GM18520 (cell line): ENCODE data around the gene PILRB.
A peak's percentile ranks its signal among the peaks of the same experiment; 100 is the strongest.
"Not testable (repeated sequence)": the region's sequence is repeated elsewhere in the genome, so short reads cannot be mapped to it uniquely, and the experiment has no call there.

Source experiments
- ATAC-seq: cut with Tn5 transposase; IDR thresholded peaks from one replicate; pipeline ENCODE4 v1.9.1; 2021; ENCODE audit not compliant: unreplicated experiment

PILRB gene

GRCh38 chr7:100373870-100374598 lies 16.1 kb downstream of the PILRB start:
- not testable (repeated sequence) for ATAC-seq

DNA sequence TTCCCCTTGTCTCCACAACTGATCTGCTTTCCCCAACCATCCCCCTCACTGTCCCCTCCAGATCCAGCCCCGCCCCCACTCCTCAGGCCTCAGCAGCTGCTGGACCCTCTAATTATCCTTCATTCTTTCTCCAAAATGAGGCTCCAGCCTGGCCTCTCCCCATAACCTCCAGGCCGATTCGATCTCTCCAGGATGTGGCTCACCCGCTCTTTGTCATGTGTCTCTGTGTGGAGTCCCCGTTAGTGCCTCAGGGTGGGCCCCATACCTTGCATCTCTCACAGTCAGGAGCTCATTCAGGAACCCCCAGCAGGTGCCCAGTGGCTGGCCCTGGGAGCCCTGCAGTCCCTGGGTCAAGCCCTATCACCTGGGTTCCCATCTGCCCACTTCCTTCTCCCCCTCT lies 16.7 kb downstream of the PILRB start:
- no peak for ATAC-seq

DNA sequence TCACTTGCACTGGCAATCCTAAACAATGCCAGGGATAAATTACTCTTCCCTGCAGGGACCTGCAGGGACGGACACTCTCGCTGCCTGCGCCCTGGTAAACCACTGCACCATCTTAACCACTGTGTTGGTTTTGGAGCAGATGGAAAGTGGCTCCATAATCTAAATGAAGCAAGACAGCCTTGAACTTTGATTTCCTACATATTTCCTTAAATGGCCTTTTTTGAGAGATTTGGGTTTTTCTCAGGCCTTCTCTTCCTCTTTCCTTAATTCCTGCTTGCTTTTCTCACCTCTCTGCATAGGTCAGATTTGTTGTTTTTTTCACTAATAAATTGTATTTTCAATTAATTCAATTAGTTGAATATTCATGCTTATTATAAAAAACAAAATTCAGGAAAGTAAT lies 18.1 kb downstream of the PILRB start:
- ATAC-seq, result no peak

DNA sequence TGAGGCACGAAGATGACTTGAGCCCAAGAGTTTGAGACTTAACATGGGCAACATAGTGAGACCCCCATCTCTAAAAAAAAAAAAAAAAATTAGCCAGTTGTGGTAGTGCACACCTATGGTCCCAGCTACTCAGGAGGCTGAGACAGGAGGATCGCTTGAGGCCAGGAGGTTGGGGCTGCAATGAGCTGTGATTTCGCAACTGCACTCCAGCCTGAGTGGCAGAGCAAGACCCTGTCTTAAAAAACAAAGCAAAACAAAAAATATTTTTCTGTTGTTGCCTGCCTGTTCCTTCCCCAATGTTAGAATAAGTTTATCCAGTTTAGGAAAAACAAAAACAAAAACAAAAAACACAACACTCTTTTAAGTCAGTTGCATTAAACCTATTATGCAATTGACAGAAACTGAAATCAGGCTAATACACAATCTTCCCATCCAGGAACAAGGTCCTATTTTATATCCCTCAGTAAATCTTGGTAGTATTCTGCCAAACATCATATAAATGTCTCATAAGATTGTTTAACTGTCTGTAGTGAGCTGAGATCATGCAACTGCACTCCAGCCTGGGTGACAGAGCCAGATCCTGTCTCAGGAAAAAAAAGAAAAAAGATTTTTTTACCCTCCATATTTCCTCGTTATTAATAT lies 20.3 kb downstream of the PILRB start:
- no peak for ATAC-seq

- no peak for ATAC-seq
Observed at GRCh38 chr7:100380196-100380595, 22.3 kb downstream of the PILRB start.

- not testable (repeated sequence) for ATAC-seq
Observed at GRCh38 chr7:100381531-100382233, 23.8 kb downstream of the PILRB start.

DNA sequence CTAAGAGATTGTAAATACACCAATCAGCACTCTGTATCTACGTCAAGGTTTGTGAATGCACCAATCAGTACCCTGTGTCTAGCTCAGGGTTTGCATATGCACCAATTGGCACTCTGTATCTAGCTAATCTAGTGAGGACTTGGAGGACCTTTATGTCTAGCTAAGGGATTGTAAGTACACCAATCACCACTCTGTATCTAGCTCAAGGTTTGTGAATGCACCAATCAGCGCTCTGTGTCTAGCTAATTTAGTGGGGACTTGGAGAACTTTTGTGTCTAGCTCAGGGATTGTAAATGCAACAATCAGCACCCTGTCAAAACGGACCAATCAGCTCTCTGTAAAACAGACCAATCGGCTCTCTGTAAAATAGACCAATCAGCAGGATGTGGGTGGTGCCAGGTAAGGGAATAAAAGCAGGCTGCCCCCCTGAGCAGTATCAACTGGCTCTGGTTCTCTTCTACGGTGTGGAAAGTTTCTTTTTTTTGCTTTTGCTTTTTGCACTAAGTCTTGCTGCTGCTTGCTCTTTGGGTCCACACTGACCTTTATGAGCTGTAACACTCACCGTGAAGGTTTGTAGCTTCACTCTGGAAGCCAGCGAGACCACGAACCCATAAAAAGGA lies 24.4 kb downstream of the PILRB start:
- not testable (repeated sequence) for ATAC-seq

- no peak for ATAC-seq
Observed at GRCh38 chr7:100384628-100385294, 26.8 kb downstream of the PILRB start.

- ATAC-seq, result no peak
Observed at GRCh38 chr7:100386940-100387339, 29.0 kb downstream of the PILRB start.

DNA sequence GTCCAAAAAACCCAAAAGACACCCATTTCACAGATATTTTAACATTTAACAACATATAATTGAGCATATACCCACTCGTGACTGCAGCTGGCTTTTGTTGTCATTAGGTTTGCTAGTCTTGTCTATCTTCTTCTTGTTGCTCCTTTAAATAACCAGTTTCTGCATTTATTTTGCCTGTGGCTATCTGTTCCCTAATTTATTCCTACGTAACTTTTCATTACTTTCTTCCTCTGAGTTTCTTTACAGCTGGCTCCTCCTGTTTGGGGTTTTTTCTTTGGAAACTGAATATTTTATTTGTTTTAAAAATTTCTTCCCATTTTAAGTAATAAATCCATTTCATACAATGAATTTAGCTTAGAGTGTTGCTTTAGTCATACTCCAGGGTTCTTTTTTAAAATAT lies 29.8 kb downstream of the PILRB start:
- no peak for ATAC-seq

- no peak for ATAC-seq
Observed at GRCh38 chr7:100389437-100390088, 31.6 kb downstream of the PILRB start.

DNA sequence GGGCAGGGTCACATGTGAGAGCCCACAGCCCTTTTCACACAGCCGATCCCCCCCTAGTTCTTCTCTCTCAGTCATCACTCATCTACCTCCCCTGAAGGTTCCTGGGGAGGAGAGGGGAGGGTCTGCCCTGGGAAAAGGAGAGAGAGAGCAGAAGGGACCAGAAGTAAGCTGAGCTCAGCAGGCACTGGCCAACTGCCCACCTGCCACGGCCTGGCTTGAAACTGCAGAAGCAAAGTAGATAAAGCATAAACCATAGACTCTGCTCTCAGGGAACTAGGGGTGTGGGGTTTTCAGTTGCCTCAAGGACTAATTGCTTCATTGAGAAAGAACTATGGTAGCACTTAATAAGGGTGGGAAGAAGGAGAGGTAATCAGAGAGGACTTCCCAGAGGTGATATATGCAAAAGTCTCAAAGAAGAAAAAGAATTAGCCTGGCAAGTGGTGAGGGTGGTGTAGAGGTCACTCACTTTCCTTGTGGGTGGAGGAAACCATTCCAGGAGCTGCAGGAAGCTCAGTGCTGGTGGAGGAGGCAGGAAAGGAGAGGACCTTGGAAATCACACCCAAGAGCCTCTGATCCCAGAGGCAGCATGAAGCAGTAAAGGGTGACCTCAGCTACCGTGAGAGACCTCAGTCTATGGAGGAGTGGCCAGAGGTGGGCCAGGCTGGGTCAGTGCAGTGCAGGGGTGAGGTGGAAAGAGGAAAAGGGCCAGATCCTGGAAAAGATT lies 32.5 kb downstream of the PILRB start:
- no peak for ATAC-seq

DNA sequence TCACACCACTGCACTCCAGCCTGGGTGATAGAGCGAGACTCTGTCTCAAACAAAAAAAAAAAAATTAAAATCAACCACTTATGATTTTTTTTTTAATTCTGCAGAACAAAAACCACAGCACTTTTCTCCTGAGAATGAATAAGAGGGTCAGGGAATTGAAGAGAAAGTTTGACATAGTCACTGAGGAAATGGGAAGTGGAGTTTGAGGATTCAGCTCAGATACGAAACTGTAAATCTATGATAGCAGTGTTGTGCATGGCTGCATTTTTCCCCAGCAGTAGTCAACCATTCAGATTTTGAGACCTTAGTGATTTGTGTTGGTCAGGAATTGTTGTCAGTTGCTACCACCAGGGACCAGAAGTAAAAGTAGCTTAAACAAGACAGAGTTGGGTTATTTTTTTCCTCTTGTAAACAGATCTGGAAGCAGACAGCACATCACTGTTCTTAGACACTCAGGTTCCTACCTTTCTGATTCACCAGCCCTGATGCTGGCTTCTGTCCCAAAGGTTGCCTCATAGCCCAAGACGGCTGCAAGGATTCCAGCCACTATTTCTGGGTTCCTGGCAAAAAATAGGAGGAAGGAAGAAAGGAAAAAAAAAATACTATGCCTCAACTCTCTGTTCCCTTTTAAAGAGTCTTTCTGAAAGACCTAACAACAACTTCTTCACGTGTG lies 35.5 kb downstream of the PILRB start:
- ATAC-seq, result no peak

DNA sequence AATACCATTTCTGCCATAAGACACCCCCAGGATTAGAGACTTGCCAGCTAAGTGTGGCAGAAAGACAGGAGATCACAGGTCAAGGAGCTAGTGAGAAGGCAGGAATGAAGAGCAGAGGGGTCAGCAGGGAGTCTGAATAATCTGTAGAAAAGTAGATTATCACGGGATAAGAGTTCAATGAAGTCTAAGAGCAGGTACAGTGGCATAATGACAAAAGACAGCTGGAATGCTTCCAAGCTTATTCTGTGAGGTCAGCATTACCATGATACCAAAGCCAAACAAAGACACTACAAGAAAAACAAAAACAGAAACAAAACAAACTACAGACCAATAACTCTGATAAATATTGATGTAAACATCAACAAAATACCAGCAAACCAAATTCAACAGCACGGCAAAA lies 36.2 kb downstream of the PILRB start:
- no peak for ATAC-seq

- peak; percentile 84 for ATAC-seq
Observed at GRCh38 chr7:100396421-100396982, 38.6 kb downstream of the PILRB start.

- ATAC-seq, result no peak
Observed at GRCh38 chr7:100397315-100398081, 39.6 kb downstream of the PILRB start.

GRCh38 chr7:100398239-100398638 lies 40.3 kb downstream of the PILRB start:
- no peak for ATAC-seq

DNA sequence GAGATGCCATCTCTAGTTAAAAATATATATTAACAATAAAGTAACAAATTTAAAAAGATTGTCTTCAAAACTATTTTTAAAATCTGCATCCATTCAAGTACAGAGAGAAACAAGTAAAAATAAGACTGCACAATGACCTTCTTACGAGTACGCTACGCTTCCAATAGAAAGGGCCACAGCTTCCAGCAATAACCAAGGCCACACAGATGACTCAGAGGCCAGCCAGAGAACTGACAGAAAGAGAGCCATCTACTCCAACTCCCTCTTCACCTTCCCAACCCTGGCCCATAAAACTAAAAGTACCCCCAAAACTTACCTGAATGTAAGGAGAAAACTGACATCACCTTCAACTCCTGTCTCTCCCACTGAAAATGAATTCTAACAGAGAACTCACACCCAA lies 42.1 kb downstream of the PILRB start:
- no peak for ATAC-seq
